ENCODE data around the gene MYO16.

- TF ChIP-seq TCF7L2 (IDR thresholded peaks at IDR 0.05; ENCODE audit: borderline replicate concordance, low read depth, low read length) (no peak), CTCF (tag by site-specific recombination; IDR thresholded peaks at IDR 0.05) (no peak), ZNF138 (tag by site-specific recombination; IDR thresholded peaks at IDR 0.05; ENCODE audit: borderline replicate concordance) (no peak), ZNF664 (tag by site-specific recombination; IDR thresholded peaks at IDR 0.05) (no peak), ZNF747 (tag by site-specific recombination; IDR thresholded peaks at IDR 0.05) (no peak), ZFP69B (tag by site-specific recombination; IDR thresholded peaks at IDR 0.05) (no peak), PRDM10 (tag by site-specific recombination; IDR thresholded peaks at IDR 0.05) (no peak), GLI4 (tag by site-specific recombination; IDR thresholded peaks at IDR 0.05) (no peak), SETDB1 (IDR thresholded peaks at IDR 0.05; ENCODE audit: insufficient read length, low read length) (no peak)
Observed at GRCh38 chr13:108707584-108707983, 78.2 kb downstream of the MYO16 start.

Measured in HEK293 (cell line).